Measurements from ENCODE around the gene TPST2.
"Not testable (repeated sequence)": the region's sequence is repeated elsewhere in the genome, so short reads cannot be mapped to it uniquely, and the experiment has no call there.

TPST2 gene

GRCh38 chr22:26589845-26590736 is at the start of gene TPST2:
Gene TPST2, minus strand, starts transcription at chr22:26590132. Its CDS starts 48,502 bp downstream, at chr22:26541630.
- DNase-seq = peak; percentile 48

DNA sequence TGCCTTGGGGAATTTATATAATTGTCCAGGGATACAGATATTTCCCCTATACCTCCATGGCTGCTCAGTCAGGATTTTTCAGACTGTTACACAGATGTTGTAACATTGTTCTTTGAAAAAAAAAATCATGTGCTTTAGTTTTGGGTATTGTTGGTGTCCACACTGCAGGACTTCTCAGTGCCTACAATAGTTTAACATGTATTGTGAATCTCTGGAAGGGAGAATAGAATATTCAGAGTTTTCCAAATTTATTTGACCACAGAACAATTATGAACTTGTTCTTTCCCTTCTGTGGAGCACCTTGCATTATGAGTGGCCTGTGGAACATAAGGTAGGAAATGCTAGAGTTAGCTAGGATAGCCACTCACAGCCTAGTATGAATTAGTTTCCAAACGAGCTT is 46.4 kb upstream of the TPST2 start:
- no peak for DNase-seq

DNA sequence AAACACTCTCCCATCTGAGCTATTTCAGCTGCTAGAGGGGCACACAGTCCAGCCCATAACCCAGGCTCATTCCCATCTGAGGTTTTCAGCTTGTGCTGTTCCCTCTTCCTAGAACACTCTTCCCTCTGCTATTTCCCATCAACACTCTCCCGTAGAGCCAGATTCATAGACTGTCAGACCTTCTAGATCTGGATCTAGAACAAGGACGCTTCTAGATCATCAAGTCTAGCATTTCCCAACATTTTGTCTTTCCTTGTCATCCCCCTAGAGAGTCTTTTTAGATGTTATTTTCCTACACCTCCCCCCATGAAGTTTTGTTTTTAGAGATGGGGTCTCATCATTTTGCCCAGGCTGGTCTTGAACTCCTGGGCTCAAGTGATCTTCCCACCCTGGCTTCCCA is 45.2 kb upstream of the TPST2 start:
- no peak for DNase-seq

- DNase-seq = no peak
Measured at GRCh38 chr22:26634189-26634588, 44.3 kb upstream of the TPST2 start.

DNA sequence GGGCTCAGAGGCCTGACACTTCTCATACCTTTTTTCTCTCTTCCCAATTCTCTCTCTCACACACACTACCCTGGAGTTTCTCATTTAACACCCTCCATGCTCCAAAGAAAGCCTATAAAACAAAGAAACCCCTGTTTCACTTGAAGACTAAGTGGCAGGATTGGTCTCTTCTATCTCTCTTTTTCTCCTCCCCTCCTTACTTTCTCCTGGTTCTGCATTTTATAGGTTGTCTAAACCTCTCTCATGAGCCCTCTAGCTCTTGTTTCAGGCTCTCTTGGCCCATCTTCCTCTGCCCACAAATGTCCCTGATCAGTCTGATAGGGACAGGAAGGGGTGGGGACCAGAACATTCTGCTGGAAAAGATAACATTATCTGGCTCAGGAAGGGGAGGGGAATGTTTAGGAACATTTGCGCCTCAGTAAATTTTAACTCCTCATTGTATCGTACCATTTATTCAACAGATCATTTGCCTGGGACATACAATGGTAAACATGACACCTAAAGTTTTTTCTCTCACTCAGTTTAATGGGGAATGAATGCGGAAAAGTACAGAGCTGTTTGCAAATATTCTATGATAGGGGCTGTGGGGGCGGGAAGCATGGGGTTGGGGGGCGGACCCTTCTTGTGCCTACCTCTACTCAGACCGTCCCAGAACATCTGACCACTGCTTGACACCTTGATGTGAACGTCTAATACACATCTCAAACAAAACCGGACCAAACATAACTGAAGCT is 42.7 kb upstream of the TPST2 start:
- DNase-seq = no peak

GRCh38 chr22:26631282-26631681 is 41.4 kb upstream of the TPST2 start:
- DNase-seq = no peak

DNA sequence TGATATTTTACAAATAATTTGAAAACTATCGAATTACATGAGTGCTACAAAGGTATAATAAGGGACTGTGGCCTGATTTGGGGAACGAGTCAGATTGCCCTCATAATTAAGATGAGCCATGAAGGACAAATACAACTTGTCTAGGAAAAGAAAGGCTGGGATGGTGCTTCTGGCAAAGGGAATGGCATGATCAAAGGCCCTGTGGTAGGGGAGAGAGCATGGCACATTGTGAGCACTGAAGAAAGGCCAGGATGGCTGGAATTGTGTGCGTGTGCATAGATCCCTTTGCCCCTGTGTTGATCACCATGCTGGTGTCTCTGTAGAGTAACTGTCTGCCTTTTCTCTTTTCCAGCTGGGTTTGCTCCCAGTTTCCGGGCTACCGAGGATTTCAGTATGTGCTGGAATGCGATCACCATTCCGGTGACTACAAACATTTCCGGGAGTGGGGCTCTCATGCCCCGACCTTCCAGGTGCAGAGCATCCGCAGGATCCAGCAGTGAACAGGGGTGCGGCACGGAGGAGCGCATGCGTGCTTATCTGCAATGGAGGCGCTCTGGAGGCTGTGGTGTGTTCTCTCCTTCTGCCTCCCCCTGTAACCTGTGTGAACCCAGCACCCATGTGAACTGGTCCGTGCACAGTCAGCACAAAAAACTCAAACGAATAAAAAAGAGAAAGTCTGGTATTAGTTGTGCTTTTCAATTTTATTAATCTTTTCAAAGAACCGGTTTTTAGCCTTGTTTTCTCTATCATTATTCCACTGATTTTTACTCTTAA is 40.2 kb upstream of the TPST2 start:
- no peak for DNase-seq

GRCh38 chr22:26624803-26625202 is 34.9 kb upstream of the TPST2 start:
- DNase-seq = no peak

DNA sequence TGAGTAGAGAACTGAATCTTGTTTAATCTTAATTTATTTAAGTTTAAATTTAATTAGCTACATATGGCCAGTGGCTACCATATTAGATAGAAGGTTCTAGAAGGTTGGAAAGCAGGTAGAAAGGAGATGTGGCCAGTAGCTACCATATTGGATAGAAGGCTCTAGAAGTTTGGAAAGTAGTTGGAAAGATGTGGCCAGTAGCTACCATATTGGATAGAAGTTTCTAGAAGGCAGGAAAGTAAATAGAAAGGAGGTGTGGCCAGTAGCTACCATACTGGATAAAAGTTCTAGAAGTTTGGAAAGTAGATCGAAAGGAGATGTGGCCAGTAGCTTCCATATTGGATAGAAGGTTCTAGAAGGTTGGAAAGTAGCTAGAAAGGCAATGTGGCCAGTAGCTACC is 34.1 kb upstream of the TPST2 start:
- DNase-seq = no peak

- DNase-seq = no peak
Measured at GRCh38 chr22:26621663-26622062, 31.7 kb upstream of the TPST2 start, which contains the start of gene CRYBA4. Gene CRYBA4, plus strand, starts transcription at chr22:26621963. Its CDS starts 634 bp downstream, at chr22:26622597.

DNA sequence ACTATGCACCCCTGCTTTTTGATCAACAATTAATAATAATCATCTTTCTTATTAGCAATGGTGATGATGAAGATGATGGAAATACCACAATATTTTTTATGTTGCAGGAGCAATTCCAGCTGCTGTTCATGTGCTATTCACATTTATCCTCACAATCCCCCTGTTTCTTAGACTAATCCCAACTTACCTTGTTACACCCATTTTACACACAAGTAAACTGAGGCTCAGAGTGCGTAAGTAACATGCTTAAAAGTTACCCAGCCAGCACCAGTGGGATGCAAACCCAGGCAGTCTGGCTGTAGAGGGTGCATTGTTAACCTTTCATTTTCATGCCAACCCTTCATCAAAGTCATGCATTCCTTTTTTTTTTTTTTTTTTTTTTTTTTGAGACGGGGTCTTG is 30.3 kb upstream of the TPST2 start:
- no peak for DNase-seq

DNA sequence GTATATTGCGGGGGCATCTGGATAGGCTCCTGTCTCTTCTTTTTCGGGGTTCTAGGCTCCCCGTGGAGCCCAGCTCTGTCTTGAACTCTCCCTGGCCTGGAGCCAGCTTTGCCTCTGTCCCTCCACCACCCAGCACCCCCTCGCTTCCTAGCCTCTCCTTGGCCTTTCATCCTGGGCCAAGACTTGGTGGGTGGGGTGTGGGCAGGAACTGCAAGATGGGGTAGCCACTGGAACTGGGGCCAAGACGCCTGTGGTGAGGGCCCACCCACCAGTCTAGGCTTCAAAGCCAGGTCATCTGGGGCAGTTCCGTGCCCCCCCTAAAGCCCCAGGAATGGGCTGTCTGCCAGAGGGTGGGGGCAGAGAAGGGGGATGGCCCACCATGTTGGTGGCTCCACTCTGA is 29.6 kb upstream of the TPST2 start:
- no peak for DNase-seq

- DNase-seq = no peak
Measured at GRCh38 chr22:26618455-26618854, 28.5 kb upstream of the TPST2 start.

- DNase-seq = peak; percentile 30
Measured at GRCh38 chr22:26617271-26618199, 27.6 kb upstream of the TPST2 start, which contains the start of gene CRYBB1. Gene CRYBB1, minus strand, starts transcription at chr22:26618027. Its CDS starts 1,708 bp downstream, at chr22:26616319.

DNA sequence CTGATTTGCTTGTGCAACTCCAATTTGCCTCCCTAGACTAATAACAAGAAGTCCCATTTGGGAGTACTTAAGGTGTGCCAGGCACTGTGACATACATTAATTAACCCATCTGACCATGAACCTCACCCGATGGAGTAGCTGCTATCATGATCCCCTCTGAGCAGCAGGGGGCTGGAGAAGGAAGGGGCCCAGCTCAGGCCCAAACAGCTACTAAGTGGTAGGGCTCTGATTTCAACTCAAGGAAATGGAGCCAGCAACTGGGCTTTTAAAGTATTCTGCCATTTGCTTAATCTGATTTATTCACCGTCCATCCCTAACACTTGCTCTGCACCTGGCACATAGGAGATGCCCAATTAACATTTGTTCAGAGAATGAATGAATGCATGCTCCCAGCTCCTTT is 26.7 kb upstream of the TPST2 start:
- DNase-seq = no peak

GRCh38 chr22:26615830-26616435 is 26.0 kb upstream of the TPST2 start:
- DNase-seq = no peak

- DNase-seq = no peak
Measured at GRCh38 chr22:26615149-26615548, 25.2 kb upstream of the TPST2 start.

DNA sequence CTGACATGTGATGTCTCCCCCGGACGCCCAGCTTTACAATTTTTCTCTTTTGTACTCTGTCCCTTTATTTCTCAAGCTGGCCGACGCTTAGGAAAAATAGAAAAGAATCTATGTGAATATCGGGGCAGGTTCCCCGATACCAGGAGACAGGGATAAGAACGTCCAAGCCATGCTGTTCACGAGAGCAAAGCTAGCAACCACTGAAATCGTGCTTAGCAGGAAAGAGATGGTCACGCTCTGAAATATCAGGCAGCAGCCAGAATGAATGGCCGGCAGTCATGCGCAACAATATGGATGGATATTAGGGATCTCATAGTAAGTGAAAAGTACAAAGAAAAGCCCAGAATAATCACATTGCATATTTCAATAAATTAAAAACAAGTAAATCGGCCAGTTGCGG is 24.4 kb upstream of the TPST2 start:
- DNase-seq = no peak

- DNase-seq = not testable (repeated sequence)
Measured at GRCh38 chr22:26613753-26614152, 23.8 kb upstream of the TPST2 start.

DNA sequence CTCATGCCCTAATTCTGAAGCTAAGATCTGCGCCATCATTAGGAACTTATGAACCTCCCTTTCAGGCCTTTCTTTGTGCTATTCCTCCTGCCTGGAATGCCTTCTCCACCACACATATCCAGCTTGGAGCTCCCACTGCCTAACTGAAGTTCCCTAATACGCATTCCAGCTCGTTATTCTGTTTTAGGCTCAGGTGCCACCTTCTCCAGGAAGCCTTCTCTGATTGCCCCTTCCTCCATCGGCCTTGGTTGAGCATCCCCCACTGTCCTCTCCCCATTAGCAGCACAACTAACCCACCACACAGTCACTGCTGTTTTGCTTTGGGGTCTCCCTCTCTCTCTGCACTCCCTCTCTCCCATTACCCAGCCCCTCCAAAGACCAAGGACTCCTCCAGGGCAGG is 22.7 kb upstream of the TPST2 start:
- DNase-seq = no peak

DNA sequence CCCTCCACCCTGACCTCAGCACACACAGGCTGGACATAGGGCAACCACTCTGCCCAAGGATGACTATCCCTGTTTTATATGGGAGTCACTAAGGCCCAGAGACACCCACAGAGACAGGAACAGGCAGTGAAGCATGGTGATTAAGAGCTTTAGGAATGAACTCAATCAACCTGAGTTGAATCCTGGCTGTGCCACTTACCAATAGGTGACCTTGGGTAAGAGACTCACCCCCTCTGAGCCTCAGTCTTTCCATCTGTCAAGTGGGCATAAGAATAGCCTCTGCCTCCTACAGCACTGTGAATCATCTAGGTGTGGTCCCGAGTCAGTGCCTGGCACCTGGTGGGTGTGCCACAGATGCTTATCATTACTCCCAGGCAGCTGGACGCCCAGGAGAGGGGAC is 21.1 kb upstream of the TPST2 start:
- no peak for DNase-seq
